ENCODE results near the gene ABR. TPM values are rescaled to one million over a fixed set of nuclear protein-coding genes. Genes with fewer than 3 reads are reported as not detected.
"Not testable (repeated sequence)": the region's sequence is repeated elsewhere in the genome, so short reads cannot be mapped to it uniquely, and the experiment has no call there.

ABR gene
- total RNA-seq, 1 donor from 2014 or later = 94.5 TPM

GRCh38 chr17:1045456-1045855, 134.3 kb downstream of the ABR start:
- ATAC-seq = no peak

- not testable (repeated sequence) for ATAC-seq
These were observed 135.3 kb downstream of the ABR start for GRCh38 chr17:1044387-1045009.

DNA sequence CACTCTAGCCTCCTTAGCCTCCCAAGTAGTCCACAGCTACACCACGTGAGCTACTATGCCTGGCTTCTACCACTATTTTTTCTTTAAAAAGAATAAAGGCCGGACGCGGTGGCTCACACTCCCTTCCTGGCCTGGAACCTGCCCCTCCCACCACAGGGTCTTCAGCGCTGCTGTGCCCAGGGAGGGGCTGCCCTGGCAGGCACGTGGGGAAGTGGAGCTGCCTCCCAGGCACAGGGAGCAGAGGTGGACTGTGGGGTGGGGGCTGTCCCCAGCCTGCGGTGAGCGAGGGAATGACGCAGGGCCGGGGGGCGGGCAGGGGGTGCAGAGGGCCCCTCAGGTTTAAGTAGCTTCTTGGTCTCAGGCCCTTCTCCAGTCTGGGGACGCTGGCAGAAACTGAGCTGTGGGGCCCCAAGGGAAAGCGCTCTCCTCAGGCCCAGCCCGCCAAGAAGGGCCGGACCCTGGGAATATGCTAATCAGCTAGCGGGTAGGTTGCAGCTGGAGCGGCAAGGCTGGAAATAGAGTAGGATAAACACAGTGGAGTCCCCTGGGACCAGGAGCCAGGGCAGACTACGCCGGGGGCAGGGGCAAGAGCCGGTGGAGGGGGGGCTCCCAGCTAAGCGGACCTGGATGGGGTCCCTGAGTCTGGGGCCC, 136.1 kb downstream of the ABR start:
- peak; percentile 57 for ATAC-seq

GRCh38 chr17:1042486-1042885, 137.3 kb downstream of the ABR start:
- no peak for ATAC-seq

GRCh38 chr17:1041746-1042145, 138.0 kb downstream of the ABR start:
- no peak for ATAC-seq

DNA sequence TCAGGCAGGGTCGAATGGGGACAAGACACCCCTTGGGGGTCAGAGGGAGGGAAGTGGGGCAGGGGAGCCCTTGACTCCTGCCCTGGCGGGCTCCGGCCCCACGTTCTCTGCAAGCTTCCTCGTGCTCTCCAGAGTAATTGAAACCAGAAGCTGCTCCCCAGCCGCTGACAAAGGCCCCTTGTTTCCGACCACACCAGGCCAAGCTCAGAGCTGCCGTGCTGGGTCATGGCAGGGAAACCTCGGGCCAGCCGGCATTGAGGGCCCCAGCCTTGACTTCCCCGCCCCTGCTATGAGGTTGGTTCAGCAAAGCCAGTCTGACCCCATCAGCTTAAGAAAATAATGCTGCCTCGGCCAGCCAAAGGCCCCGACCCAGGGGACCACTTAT, 139.6 kb downstream of the ABR start:
- no peak for ATAC-seq

- ATAC-seq = peak; percentile 61
These were observed 140.1 kb downstream of the ABR start for GRCh38 chr17:1039511-1040215.

GRCh38 chr17:1039123-1039507, 140.7 kb downstream of the ABR start:
- no peak for ATAC-seq

DNA sequence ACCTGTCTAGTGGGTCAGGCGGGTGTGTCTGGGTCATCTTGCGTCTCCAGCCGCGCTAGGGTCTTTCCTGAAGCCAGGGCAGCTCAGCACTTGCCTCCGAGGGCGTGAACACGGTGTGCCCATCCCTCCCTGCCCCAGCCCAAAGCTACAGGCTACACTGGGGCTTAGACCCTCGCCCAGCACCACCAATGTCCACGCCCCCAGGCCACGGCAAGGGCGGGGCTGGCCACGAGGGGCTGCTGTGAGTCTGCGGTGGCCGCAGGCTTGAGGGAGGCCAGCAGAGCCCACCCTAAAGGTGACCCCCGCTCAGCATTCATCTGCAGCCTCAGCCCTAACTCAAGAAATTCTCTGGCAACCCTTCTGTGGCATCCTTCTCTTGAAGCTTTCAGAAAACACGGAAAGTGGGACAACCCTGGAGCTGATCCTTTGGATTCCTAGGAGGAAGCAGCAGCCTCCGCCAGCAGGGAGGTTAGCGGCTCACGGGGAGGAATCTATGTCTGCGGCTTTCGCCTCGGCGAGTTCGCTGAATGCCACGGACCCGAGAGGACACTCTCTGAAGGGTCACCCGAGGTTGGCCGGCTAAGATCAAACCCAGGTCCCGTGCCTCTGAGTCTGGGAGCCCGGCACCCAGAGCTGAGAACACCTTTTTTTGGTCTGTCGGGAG, 141.2 kb downstream of the ABR start:
- ATAC-seq = no peak

DNA sequence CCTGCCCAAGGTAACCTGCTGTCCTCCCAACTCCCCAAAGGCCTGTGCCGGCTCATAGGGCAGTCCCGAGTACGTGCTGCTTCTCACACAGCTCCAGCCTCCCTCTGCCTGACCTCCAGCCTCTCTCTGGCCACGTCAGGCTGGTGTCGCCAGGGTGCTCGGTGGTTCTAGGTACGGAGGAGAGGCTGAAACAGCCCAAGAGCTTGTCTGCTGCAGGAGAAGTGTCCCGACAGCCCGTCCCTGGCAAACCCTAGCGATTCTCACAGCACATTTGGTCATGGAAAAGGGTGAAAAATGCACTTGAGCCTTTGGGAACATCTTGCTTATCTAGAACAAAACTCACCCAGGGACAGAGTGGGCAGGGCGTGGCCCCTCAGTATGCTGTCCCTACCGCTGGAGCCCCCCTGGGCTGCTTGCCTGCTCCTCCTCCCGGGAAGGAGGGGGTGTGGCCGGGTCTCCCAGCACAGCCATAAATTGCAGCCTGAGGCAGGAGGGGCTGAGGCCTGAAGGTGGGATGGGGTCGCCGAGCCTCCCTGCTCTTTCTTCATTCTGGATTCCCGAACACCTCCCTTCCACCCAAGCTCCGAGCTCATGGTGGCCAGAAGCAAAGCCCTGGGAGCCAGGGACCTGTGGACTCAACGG, 142.4 kb downstream of the ABR start:
- ATAC-seq = no peak

DNA sequence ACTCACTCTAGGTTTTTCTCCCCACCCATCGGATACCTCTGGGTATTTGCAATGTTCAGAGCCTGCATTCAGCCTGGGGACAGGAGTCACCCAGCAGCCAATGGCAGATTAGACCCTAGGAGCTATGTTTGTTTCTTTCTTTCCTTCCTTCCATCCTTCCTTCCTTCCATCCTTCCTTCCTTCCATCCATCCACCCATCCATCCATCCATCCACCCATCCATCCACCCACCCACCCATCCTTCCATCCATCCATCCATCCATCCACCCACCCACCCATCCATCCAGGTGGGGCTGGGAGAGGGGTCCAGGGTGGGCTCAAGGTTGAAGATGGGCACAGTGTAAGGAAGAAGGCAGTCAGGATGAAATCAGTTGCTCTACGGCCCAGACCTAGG, 142.9 kb downstream of the ABR start:
- ATAC-seq = no peak

DNA sequence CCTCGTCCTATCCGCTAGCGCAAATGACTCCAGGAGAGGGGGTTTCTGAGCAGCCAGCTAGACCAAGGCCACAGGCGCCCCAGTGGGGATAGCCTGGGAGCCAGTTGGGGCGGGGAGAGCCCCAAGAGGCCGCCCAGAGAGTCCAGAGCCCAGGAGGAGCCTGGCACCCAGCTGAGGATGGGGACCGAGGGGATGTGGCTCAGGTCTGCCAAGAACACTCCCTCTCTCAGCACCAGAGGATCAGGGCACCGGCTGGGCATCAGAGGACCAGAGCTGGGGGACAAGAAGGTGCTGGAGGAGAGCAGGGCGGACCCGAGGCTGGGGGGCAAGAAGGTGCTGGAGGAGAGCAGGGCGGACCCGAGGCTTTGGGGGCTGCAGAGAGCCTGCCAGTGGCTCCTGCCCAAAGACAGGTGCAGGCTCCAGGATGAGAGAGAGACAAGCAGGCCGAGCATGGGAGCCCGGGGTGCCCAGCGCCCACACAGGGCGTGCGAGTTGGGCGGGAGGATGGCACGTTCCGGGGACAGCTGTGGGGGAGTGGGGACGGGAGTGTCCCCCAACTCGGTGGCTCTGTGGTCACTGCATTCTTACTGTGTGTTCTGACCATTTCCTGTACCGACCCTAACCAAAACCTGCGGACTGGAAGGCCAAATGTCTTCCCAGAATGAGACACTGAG, 143.5 kb downstream of the ABR start:
- ATAC-seq = no peak

DNA sequence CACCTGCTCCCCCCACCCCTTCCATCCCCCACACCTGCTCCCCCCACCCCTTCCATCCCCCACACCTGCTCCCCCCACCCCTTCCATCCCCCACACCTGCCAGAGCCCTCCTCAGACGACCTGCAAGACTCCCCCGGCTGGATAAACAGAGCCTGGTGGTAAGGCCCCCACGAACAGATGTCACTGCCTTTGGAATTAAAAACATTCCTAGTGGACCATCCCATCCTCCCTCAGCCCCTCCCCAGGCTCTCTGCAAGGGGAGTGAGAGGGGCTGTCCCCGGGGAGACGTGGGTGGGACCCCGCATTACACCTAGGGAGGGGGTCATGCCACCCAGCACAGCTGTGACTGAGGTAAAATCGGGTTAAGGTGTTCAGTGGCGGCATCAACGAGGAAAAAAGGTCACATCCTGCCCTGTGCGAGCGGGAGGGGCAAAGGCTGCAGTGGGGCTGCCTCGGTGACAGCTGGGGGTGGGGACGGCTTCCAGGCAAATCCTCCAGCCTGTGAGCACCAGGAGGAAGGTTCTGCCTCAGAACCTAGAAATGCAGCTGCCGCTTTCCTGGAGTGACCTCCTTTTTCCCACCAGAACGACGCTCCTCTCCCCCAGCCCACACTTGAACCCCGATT, 144.1 kb downstream of the ABR start:
- ATAC-seq = no peak

DNA sequence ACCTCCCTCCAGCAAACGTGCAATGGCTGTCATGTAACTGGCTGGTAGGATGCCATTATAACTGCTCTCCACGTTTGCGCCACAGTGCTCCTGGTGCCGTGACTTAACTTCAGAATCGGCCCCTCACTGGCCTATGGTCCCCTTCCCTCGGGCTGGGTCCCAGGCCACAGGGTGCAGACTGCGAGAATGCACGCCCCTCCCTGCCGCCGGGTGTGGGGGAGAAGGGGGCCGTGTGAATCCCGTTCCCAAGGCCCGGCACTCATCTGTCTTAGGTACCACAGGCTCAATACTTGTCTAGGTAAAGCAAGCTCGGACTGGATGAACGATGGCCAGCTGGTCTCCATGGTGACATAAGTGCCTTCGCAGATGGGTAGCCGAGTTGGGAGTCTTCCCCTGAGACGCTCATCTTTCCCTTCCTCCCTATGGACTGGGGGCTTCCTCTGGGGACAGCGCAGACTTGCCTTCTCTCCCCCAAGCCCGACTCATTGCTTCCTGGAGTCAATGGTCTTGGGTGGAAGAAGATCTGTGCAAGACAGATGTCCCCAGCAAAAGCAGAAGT, 145.1 kb downstream of the ABR start:
- ATAC-seq = no peak

DNA sequence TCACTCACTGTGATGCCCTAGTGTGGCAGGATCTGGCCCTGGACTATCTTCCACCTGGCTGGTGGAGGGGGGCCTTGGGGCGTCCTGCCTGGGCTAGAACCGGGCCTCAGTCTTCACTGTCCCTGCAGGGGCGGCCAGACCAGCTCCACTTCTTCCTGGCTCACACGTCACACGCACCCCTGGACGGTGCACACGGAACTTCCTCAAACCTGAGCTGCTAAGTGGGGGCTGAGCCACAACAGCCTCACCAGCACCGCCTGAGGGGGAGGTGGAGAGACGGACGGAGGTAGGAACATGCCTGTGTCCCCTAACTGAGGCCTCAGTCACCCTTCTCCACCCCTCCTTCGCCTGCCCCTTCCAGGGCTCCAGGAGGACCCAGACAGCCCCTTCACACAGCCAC, 146.3 kb downstream of the ABR start:
- ATAC-seq = no peak

DNA sequence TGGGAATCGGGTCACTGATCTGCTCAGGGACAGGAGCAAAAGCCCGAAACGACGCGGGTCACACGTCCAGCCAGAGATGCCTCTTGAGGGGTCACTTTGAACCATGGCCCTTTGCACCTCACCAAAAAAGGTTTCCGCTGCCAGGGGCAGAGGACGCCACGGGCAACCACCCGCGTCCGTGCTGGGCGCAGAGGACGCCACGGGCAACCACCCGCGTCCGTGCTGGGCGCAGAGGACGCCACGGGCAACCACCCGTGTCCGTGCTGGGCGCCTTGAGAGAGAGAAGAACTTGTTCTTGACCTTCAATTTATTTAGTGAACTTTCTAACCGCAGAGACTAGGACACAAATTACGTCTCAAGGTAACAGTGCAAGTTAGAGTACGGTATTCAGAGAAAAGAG, 147.4 kb downstream of the ABR start:
- ATAC-seq = no peak

DNA sequence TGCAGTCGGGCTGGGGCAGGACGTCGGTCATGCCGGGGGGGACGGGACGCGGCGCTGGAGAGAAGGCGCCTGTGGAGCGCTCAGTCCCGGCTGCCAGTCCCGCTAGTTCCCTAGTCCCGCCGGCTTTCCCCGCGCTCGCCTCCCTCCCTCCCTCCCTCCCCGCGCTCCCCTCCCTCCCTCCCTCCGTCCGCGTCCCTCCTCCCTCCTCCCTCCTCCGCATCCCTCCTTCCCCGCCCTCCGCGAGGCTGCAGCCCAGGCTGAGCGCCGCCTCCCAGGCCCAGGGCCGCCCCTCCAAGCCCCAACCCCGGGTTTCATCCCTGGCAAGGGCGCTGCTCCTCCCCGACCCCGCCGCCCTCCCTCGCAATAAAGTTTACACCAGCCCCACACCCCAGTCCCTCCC, 148.1 kb downstream of the ABR start:
- no peak for ATAC-seq

DNA sequence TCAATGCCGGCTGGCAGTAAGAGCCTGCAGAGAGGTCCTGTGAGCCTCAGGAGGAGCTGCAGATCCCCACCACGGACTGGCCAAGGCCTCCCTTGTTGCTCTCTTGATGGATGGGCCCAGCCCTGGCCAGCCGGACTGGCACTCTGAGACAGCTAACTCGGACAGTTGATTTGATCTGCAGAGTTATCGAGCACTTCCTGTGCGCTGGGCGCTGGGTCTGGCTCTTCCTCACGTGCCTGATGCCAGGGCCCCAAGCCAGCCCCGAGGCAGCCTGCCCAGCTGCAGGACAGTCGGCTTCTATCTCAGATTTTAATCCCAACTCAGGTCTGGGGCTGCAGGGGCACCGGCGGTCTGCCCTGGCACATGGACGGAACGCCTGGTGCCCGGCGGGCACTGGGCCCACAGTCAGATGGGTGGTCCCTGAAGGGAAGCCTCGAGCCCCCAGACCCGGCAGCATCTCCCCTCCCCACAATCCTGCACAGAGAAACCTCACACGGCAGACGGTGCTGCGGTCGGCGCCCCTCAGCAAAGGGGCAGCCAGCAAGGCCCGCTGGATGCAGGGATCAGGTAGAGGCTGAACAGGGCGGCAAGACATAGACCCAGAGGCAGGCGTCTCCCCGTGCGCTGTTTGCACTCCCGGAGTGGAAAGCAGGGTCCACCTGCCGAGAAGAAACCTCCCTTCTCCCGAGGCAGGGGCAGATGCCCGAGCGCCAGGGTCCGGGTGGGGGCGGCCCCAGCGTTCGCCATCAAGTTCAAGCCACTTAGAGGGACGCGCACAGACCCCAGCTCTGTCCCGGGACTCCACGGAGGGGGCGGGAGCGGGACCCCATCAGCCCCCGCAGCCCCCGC, 148.9 kb downstream of the ABR start:
- peak; percentile 13 for ATAC-seq

- no peak for ATAC-seq
These were observed 149.7 kb downstream of the ABR start for GRCh38 chr17:1029922-1030644.

All from esophagus mucosa (tissue), 1 donor.